CD1c-positive myeloid dendritic cell (primary cell): ENCODE data around the gene DTNB.
A peak's percentile ranks its signal among the peaks of the same experiment; 100 is the strongest.

Experiments
- DNase-seq: peaks from one replicate; pipeline ENCODE4 v3.0.0-alpha.2; 2016; ENCODE audit errors: extremely low spot score

DTNB gene

DNA sequence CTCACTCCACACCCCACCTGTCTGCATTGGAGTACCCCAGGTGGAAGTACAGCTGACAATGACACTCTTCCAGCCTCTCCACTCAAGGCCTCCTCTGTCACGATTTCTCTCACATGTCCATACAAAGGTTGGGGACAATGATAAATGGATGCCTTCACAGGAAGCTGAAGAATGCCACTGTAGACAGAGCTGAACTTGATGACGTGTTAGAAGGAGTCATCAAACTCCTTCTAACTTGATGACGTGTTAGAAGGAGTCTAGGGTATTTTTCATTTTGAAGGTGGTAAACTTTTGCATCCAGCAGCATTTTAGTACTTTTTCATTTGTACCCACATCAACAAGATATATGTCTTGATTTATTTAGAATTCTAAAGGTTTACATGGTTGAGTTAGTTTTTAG is 168.2 kb downstream of the DTNB start:
- no peak for DNase-seq

GRCh38 chr2:25504266-25504665 is 169.1 kb downstream of the DTNB start:
- no peak for DNase-seq

- DNase-seq: no peak
Measured at GRCh38 chr2:25499157-25499556, 174.2 kb downstream of the DTNB start.

DNA sequence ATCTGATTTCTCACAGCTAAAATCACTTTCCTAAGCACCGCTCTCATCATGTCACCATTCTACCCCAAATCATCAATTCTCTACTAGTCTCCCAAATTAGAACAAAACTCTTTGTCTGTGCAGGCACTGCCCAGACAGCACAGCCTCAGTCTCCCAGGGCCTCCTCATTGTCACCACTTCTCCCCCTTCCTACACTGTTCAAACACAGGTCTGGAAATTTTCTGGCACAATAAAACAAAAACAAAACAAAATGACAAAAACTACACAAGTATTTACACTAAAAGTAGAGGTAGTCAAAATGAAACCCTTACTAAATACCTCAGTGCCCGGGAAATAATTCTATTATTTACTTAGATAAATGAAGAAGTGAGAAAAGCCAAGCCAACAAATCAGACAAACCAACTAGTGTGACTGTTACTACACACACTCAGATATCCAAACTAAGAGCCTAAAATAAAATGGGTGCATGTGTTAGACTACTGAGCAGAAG is 175.4 kb downstream of the DTNB start:
- DNase-seq: peak; percentile 26

DNA sequence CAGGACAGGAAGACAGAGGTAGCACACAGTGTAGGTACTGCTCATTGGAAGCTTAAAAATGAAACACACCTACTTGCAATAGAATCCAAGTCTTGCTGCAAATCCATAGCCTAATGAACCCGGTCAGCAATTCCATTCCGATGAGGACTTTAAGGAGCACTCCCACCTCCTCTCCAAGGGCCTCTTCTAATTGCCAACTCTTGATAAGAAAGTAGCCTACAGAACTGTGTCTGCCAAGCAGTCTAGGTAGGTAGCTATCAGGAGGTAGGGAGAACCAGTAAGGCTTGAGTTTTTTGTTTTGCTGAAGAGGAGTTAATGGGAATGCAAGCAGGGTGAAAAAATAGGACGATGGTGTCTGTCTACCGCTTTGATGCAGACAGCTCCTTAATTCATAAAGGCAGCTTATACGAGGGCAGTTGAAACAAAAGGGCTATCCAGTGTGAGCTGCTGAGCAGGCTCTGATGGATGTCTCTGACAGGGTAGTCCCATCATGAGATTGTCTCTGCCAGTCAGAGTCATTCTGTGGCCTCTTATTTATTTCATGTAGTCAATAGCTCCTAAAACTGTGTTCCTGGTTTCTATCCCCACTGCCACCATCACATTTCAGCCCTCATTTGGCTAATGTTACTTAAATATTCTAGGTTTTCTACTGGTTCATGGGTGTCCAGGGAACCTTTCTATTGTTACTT is 176.0 kb downstream of the DTNB start:
- DNase-seq: no peak

DNA sequence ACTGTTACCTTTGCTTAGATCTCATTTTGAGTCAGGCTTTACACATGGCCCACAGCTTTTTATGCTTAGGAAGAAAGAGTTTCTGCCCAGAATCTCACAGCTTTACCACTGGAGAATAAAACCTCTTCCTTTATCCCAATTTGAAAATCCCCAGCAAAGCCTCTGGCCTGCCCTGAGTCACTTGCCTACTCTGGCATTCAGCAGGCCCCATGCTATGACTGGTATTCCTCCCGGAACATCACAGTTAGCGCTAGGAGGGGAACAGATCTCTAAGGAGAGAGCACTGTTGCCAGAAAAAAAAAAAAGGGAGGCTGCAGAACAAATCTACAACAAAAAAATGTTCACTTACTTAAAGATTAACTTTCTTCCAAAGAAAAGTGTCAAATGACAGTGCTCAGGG is 178.8 kb downstream of the DTNB start:
- no peak for DNase-seq

- no peak for DNase-seq
Measured at GRCh38 chr2:25493207-25493606, 180.2 kb downstream of the DTNB start.

DNA sequence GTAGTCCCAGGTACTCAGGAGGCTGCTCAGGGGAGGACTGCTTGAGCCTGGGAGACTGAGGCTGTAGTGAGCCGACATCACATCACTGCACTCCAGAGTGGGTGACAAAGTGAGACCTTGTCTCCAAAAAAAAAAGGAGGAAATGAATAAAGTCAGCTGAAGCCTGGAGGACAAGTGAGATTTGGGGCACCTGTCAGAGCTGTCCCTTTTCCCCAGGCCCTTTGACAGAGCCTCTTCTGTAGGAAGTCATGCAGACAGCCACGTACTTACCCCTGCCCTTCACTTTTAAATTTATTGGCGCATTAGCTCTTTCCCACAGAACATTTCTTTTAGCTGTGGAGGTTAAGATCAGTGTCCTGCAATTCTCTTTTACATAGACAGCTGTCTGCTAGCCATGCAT is 180.7 kb downstream of the DTNB start:
- DNase-seq: no peak

DNA sequence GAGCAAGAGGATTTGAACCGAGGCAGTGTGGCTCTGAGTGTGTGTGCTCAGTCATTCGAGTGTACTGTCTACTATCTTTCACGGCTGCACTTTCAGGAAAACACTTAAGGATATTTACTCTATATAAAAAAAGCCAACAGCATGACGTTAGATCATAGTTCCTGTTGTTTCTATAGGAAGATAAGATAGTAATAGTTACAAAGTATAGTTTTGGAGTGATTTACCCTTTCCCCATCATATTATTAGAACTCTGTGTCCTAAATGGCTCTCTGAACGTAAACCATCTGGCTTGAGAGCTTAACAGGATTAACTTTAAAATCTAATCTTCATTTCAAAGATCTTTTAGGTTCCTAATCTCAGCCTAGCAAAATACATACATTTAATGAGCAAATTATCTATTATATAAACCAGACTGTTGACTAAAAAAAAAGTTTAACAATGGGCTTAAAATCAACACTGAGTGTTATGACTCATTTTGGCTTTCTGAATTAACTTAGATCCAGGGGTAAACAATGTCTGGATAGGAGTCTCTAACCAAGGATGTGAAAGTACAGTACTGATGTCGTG is 181.3 kb downstream of the DTNB start:
- DNase-seq: no peak

DNA sequence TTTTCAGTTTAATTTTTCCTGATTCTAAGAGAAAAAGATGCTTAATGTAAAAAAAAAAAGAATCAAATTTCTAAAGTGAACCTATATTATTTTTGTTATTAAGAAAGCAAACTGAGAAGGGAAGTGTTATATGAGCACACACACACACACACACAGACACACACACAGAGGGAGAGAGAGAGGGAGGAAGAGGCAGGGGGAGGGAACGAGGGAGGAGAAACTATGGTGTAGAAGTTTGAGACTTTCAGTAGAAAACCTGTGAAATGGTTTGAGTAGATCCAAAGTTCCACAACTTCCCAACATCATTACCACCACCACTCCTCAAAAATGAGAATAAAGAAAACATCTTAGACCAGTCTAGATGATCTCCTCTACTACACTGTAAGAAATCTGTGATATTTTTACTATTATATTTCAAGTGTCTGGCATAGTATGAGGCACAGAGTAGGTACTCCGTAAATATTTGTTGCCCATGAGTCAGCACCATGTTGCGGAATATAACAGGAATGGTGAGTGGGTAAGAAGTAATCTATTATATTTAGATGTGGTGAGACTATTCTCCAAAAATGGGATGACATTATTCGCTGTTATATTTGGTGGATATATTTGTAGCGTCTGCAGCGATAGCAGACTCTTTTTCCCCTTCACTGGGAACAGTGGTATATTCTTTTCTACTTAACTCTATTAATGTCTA is 182.2 kb downstream of the DTNB start:
- DNase-seq: no peak

- DNase-seq: no peak
Measured at GRCh38 chr2:25490217-25490616, 183.2 kb downstream of the DTNB start.

DNA sequence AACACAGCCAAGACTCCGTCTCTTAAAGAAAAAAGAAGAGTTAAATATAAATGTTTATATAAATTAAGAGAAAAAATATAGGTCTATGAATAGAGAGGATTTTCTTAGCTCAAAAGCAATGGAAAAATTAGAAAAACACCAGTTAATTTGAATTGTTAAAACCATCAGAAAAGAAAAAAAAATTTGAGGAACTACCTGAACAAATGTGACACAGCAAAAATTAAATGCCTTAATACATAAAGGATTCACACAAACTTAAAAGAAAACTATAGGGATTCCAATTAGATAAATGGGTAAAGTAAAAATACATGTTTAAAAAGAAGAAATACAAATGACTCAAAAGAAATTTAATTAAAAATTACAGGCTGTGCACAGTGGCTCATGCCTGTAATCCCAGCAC is 183.7 kb downstream of the DTNB start:
- peak; percentile 16 for DNase-seq

DNA sequence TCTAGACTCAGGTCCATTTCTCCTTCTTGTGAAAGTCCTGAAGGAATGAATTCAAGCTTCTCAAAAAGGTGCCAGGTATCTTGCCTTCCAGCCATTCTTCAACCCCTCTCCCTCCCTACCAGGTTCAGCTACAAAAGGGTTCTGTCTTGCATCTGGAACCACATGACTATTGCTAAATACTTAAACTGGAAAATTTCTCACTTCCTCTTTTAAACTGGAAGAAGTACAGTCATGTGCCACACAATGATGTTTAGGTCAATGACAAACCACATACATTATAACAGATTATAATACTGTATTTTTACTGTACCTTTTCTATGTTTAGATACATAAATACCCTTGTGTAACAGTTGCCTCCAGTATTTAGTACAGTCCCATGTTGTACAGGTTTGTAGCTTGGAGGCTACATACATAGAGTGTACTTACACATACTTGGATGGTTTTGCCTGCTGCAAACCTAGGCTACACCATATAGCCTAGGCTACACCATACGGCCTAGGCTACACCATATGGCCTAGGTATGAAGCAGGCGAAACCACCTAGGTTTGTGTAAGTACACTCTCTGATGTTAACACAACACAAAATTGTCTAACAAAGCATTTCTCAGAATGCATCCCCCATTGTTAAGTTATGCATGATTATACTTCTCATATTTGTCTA is 189.6 kb downstream of the DTNB start:
- DNase-seq: peak; percentile 90

GRCh38 chr2:25482341-25482740 is 191.0 kb downstream of the DTNB start:
- no peak for DNase-seq

- DNase-seq: no peak
Measured at GRCh38 chr2:25481381-25482300, 191.7 kb downstream of the DTNB start.

- DNase-seq: no peak
Measured at GRCh38 chr2:25480561-25480960, 192.8 kb downstream of the DTNB start.

- DNase-seq: no peak
Measured at GRCh38 chr2:25479761-25480160, 193.6 kb downstream of the DTNB start.

- no peak for DNase-seq
Measured at GRCh38 chr2:25478736-25479135, 194.6 kb downstream of the DTNB start.

DNA sequence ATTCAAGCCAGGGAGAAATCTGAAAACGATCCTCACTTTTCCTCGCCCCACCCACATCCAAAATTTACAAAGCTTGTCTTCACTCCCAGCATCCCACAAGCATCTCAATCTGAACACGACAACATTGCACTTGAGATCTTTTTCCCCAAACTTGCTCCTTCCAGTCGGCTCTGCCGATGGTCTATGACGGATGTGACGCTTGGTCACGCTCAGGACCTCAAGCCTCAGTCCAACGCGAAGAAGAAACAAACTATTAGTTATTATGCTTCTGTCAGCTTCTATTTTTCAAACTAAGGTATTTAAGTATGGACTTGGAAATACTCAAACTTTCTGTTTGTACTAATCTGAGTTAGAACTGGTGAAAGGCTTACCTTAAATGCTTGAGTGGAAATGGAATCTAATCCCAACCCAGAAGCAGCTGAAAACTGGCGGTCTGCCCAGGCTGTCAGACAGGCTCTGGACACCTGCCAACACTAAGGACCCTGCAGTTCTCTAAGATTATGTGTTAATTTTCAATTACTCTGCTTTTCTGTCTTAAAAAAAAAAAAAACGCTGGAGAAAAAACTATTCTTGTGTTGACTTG is 199.5 kb downstream of the DTNB start:
- DNase-seq: no peak

DNA sequence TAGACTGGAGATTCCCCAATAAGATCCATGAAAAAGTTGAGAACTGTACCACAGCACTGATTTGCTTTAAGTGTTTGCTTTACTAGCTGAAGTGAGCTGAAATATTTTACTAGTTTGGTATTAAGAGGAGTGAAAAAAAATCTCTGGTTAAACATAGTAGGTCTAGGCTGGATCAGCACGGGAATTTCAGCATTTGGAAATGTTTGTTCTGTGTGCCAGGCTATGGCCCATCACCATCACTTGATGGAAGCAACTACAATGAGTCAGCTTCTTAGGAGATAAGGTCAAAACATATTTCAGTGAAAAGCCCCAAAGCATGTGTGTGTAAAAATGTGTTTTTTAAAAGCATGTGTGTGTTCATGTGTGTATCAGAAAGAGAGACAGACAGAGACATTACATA is 200.2 kb downstream of the DTNB start:
- no peak for DNase-seq

DNA sequence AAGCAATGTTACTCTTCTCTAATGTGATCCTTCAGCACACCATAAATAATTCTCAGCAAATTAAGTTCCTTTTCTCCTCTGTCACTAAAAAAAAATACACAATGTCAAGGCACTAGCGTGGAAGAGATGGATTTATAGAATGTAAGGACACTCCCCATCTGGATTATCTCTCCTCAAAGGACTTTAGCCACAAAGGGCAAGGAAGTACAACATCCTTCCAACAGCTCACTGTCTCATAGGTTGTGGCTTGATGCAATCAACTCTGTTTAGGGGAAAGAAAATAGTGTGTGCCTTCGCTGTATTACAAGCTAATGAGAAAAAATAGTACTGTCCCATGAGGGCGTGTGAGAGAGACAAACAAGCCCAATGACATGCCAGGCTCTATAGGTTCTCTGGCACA is 202.6 kb downstream of the DTNB start:
- DNase-seq: no peak
